Fibroblast of the conjunctiva (primary cell): ENCODE results near the gene STX18.
"Not testable (repeated sequence)": the region's sequence is repeated elsewhere in the genome, so short reads cannot be mapped to it uniquely, and the experiment has no call there.

ENCODE experiments used
- DNase-seq: peaks from one replicate; pipeline ENCODE4 v3.0.0-alpha.2; 2010; ENCODE audit warnings: low read depth

Gene STX18

GRCh38 chr4:4479366-4479765 is 62.5 kb downstream of the STX18 start:
- no peak for DNase-seq

- DNase-seq = no peak
Observed at GRCh38 chr4:4477796-4478195, 64.1 kb downstream of the STX18 start.

GRCh38 chr4:4477391-4477790 is 64.5 kb downstream of the STX18 start:
- no peak for DNase-seq

GRCh38 chr4:4474476-4474875 is 67.4 kb downstream of the STX18 start:
- no peak for DNase-seq

GRCh38 chr4:4472344-4472958 is 69.4 kb downstream of the STX18 start:
- no peak for DNase-seq

- no peak for DNase-seq
Observed at GRCh38 chr4:4471195-4471594, 70.7 kb downstream of the STX18 start.

- DNase-seq = no peak
Observed at GRCh38 chr4:4470208-4470607, 71.6 kb downstream of the STX18 start.

- DNase-seq = not testable (repeated sequence)
Observed at GRCh38 chr4:4465238-4465637, 76.6 kb downstream of the STX18 start.

- DNase-seq = no peak
Observed at GRCh38 chr4:4462970-4463369, 78.9 kb downstream of the STX18 start.

- no peak for DNase-seq
Observed at GRCh38 chr4:4461850-4462249, 80.0 kb downstream of the STX18 start.

- DNase-seq = no peak
Observed at GRCh38 chr4:4461178-4461577, 80.7 kb downstream of the STX18 start.

GRCh38 chr4:4460759-4461158 is 81.1 kb downstream of the STX18 start:
- DNase-seq = no peak

- DNase-seq = no peak
Observed at GRCh38 chr4:4459181-4459580, 82.7 kb downstream of the STX18 start.

GRCh38 chr4:4457803-4458553 is 83.9 kb downstream of the STX18 start:
- no peak for DNase-seq

GRCh38 chr4:4456816-4457578 is 84.9 kb downstream of the STX18 start:
- DNase-seq = no peak

GRCh38 chr4:4456351-4456750 is 85.5 kb downstream of the STX18 start:
- DNase-seq = no peak

GRCh38 chr4:4455210-4455865 is 86.5 kb downstream of the STX18 start:
- no peak for DNase-seq

GRCh38 chr4:4446434-4446833 is 95.4 kb downstream of the STX18 start:
- no peak for DNase-seq

- no peak for DNase-seq
Observed at GRCh38 chr4:4443821-4444220, 98.0 kb downstream of the STX18 start.

GRCh38 chr4:4440333-4441061 is 101.4 kb downstream of the STX18 start:
- DNase-seq = no peak

GRCh38 chr4:4439782-4440181 is 102.1 kb downstream of the STX18 start:
- DNase-seq = no peak

GRCh38 chr4:4438891-4439290 is 103.0 kb downstream of the STX18 start:
- DNase-seq = no peak
